T-cell (primary cell): ENCODE results near the gene ANO10. TPM values are rescaled to one million over a fixed set of nuclear protein-coding genes. Genes with fewer than 3 reads are reported as not detected.
"Not testable (repeated sequence)": the region's sequence is repeated elsewhere in the genome, so short reads cannot be mapped to it uniquely, and the experiment has no call there.

Experiments used
- ATAC-seq, 4 experiments: fragments of 200-7000 bp in 3 of 4; fragments of 150-1000 bp in 1 of 4; cut with Tn5 transposase; replicated peaks in 1 of 4; 1 replicate in 3 of 4; 2 replicates in 1 of 4; pipeline ENCODE4 v1.10.0; 2021; ENCODE audit warnings: moderate library complexity in 3 of 4, mild to moderate bottlenecking in 2 of 4, moderate number of reproducible peaks in 1 of 4
- CTCF ChIA-PET, 2 donors: fragments of 300-600 bp; sonication (Branson Sonifier 250); formaldehyde crosslinking; loops; one replicate each; lab custom pipeline; 2022; ENCODE audit warnings: antibody characterized with exemption in 2 of 2; lab: Charles Lee
- POLR2A ChIA-PET, 2 donors: fragments of 300-600 bp; sonication (Branson Sonifier 250); formaldehyde crosslinking; loops; one replicate each; lab custom pipeline; 2022; ENCODE audit warnings: antibody characterized with exemption in 2 of 2; lab: Charles Lee
- DNase-seq, 35 experiments: peaks; one replicate each; pipeline versions ENCODE4 v3.0.0 to v3.0.0-alpha.2; 2013 to 2023
- H3K27ac ChIP-seq: one replicate; pipeline ENCODE4 v1.5.1; 2013; ENCODE audit warnings: low read length
- H3K27me3 ChIP-seq, 2 experiments: replicated peaks in 1 of 2; 1 replicate in 1 of 2; 2 replicates in 1 of 2; pipeline versions ENCODE4 v1.6.1 to v1.7.0; 2013; ENCODE audit warnings: low read length in 1 of 2, mixed read lengths in 1 of 2; ENCODE audit not compliant: control insufficient read depth in 2 of 2, insufficient read depth in 2 of 2; ENCODE audit errors: extremely low read depth in 1 of 2
- H3K36me3 ChIP-seq, 2 donors: 1 replicate in 1 of 2; 2 replicates in 1 of 2; pipeline versions ENCODE4 v1.6.1 to v1.7.0; 2013; ENCODE audit warnings: low read length in 1 of 2; ENCODE audit not compliant: control insufficient read depth in 2 of 2, insufficient read depth in 1 of 2; ENCODE audit errors: extremely low read depth in 1 of 2
- H3K4me1 ChIP-seq, 2 experiments: 1 replicate in 1 of 2; 2 replicates in 1 of 2; pipeline versions ENCODE4 v1.6.1 to v1.7.0; 2013; ENCODE audit warnings: low read length in 2 of 2, mixed read lengths in 1 of 2; ENCODE audit not compliant: insufficient read depth in 2 of 2, control insufficient read depth in 1 of 2; ENCODE audit errors: extremely low read depth in 1 of 2
- H3K4me3 ChIP-seq, 2 donors: 1 replicate in 1 of 2; 2 replicates in 1 of 2; pipeline versions ENCODE4 v1.5.1 to v1.7.0; 2013; ENCODE audit warnings: mild to moderate bottlenecking in 2 of 2, low read length in 1 of 2, moderate library complexity in 1 of 2; ENCODE audit not compliant: control insufficient read depth in 1 of 2; ENCODE audit errors: extremely low read depth in 1 of 2
- H3K9me3 ChIP-seq: 2 replicates; pipeline ENCODE4 v1.7.0; 2013
- H3K27ac Mint-ChIP-seq, 2 donors: one replicate each; pipeline ENCODE4 v1.8.0; 2020 to 2021; ENCODE audit warnings: mild to moderate bottlenecking in 2 of 2, mixed read lengths in 2 of 2
- H3K27me3 Mint-ChIP-seq, 2 donors: one replicate each; pipeline ENCODE4 v1.8.0; 2021 to 2022; ENCODE audit warnings: mixed read lengths in 2 of 2
- H3K36me3 Mint-ChIP-seq: one replicate; pipeline ENCODE4 v1.8.0; 2021; ENCODE audit warnings: mixed read lengths
- H3K4me1 Mint-ChIP-seq, 3 donors: one replicate each; pipeline ENCODE4 v1.8.0; 2020 to 2022; ENCODE audit warnings: mixed read lengths in 3 of 3, mild to moderate bottlenecking in 1 of 3
- H3K4me3 Mint-ChIP-seq, 3 donors: one replicate each; pipeline ENCODE4 v1.8.0; 2020 to 2022; ENCODE audit warnings: mild to moderate bottlenecking in 3 of 3, mixed read lengths in 3 of 3, moderate library complexity in 3 of 3
- H3K9me3 Mint-ChIP-seq, 3 donors: one replicate each; pipeline ENCODE4 v1.8.0; 2020 to 2022; ENCODE audit warnings: mixed read lengths in 3 of 3
- WGBS: methylation state at CpG from one replicate; pipeline ENCODE4 v1.1.5; 2013; ENCODE audit warnings: missing lambda C conversion rate; ENCODE audit not compliant: insufficient coverage; 5-methylcytosine and 5-hydroxymethylcytosine counted together
- total RNA-seq, 35 experiments: library from RNA in 6 of 35; stranded (reverse) in 6 of 35; fragments of 120-200 nt in 1 of 35; gene quantifications; one replicate each; pipeline versions ENCODE4 v1.2.1 to v1.2.4 and lab custom pipeline; 2013 to 2026

ANO10 gene
- total RNA-seq (10 to 100 TPM in 2 of 5 donors, 1 to 10 TPM in 3; 8.4 to 12.3 (median 9.4) TPM), total RNA-seq (lab: John Stamatoyannopoulos, UW) (1.3 to 13.8 (median 7.9) reads per million in 29 experiments)
- total RNA-seq (2013): 7.9 TPM

- Histone ChIP-seq H3K4me1 (peaks cover 7 to 16% of the 10 kb centered on the region in 2 experiments), H3K36me3 (no peaks in the 10 kb centered on the region), H3K27me3 (no peaks in the 10 kb centered on the region), H3K9me3 (no peaks in the 10 kb centered on the region), H3K4me3 (peak within 1 kb of the TSS; percentile 66 to 81), H3K27ac (peak within 1 kb of the TSS; percentile 51)
- Mint-ChIP-seq H3K27ac (peak within 1 kb of the TSS; percentile 58 to 83), H3K4me1 (peaks cover 18 to 20% (median 19%) of the 10 kb centered on the region in 3 donors), H3K9me3 (no peaks in the 10 kb centered on the region), H3K36me3 (no peaks in the 10 kb centered on the region), H3K27me3 (peaks cover 0 to 1% of the 10 kb centered on the region in 2 donors), H3K4me3 (peak within 1 kb of the TSS; percentile 84 to 92 (median 87))
- ChIA-PET POLR2A (interaction anchor here (0.6 to 0.7 kb wide), 2 partner anchors 17 to 332 kb away, joined by 3 to 5 read pairs; no protein-coding TSS in a partner anchor), CTCF (interaction anchor here in 1 of 2 donors (0.5 to 0.6 kb wide), 2 partner anchors 398 to 778 kb away, joined by 3 to 5 read pairs; no protein-coding TSS in a partner anchor)
- peak; percentile 93 to 97 (median 96) for ATAC-seq
- peak; percentile 75 to 97 (median 89) for DNase-seq
- 0% methylated on average over 73 of the region's 80 CpGs for WGBS
Observed at GRCh38 chr3:43621656-43622432, at the start of gene ANO10. TSS of gene ANO10 (minus strand) at chr3:43622011. CDS start at chr3:43605852, 16,159 bp downstream.

GRCh38 chr3:43670635-43671522 lies 49.1 kb upstream of the ANO10 start:
- no peak overlapping the region for H3K4me3 Mint-ChIP-seq
- CTCF ChIA-PET: no interaction called here
- no peak for ATAC-seq
- H3K27ac ChIP-seq: no peak overlapping the region
- WGBS: no CpG with 5 or more reads among the region's 5 CpGs
- H3K36me3 ChIP-seq: no peaks in the 10 kb centered on the region
- H3K4me1 Mint-ChIP-seq: no peaks in the 10 kb centered on the region
- H3K27me3 Mint-ChIP-seq: peaks cover 9 to 17% of the 10 kb centered on the region in 2 donors
- no peaks in the 10 kb centered on the region for H3K36me3 Mint-ChIP-seq
- POLR2A ChIA-PET: no interaction called here
- no peak for DNase-seq
- no peak overlapping the region for H3K4me3 ChIP-seq
- no peaks in the 10 kb centered on the region for H3K4me1 ChIP-seq
- H3K9me3 ChIP-seq: no peaks in the 10 kb centered on the region
- H3K27me3 ChIP-seq: peaks cover 0 to 6% of the 10 kb centered on the region in 2 experiments
- H3K9me3 Mint-ChIP-seq: no peaks in the 10 kb centered on the region
- H3K27ac Mint-ChIP-seq: no peak overlapping the region

GRCh38 chr3:43665011-43665410 lies 43.2 kb upstream of the ANO10 start:
- H3K36me3 ChIP-seq, ATAC-seq, H3K27me3 ChIP-seq, H3K27ac ChIP-seq, DNase-seq, H3K4me3 ChIP-seq, H3K4me1 Mint-ChIP-seq, H3K9me3 ChIP-seq, H3K4me1 ChIP-seq, H3K36me3 Mint-ChIP-seq, H3K27ac Mint-ChIP-seq, H3K4me3 Mint-ChIP-seq, POLR2A ChIA-PET, CTCF ChIA-PET: not testable (repeated sequence)
- H3K27me3 Mint-ChIP-seq: peaks cover 16 to 32% of the 10 kb centered on the region in 2 donors
- no CpG with 5 or more reads among the region's 3 CpGs for WGBS
- peaks cover 0 to 10% (median 3%) of the 10 kb centered on the region in 3 donors for H3K9me3 Mint-ChIP-seq

GRCh38 chr3:43661376-43661775 lies 39.6 kb upstream of the ANO10 start:
- H3K9me3 Mint-ChIP-seq: peaks cover 0 to 10% (median 3%) of the 10 kb centered on the region in 3 donors
- H3K4me1 Mint-ChIP-seq, H3K4me3 Mint-ChIP-seq, H3K27ac Mint-ChIP-seq, H3K4me1 ChIP-seq, H3K27ac ChIP-seq, H3K36me3 Mint-ChIP-seq, ATAC-seq, H3K9me3 ChIP-seq, H3K4me3 ChIP-seq, CTCF ChIA-PET, H3K36me3 ChIP-seq, POLR2A ChIA-PET, DNase-seq, H3K27me3 ChIP-seq: not testable (repeated sequence)
- no CpG with 5 or more reads among the region's 1 CpG for WGBS
- peaks cover 6 to 23% of the 10 kb centered on the region in 2 donors for H3K27me3 Mint-ChIP-seq

- Mint-ChIP-seq H3K4me1 (no peaks in the 10 kb centered on the region), H3K27me3 (peaks cover 6 to 16% of the 10 kb centered on the region in 2 donors), H3K36me3 (no peaks in the 10 kb centered on the region), H3K27ac (no peak overlapping the region), H3K9me3 (peaks cover 0 to 6% (median 3%) of the 10 kb centered on the region in 3 donors), H3K4me3 (no peak overlapping the region)
- H3K4me1 ChIP-seq: peaks cover 0 to 2% of the 10 kb centered on the region in 2 experiments
- CTCF ChIA-PET: no interaction called here
- no peaks in the 10 kb centered on the region for H3K36me3 ChIP-seq
- DNase-seq (no peak), ATAC-seq (no peak)
- no peak overlapping the region for H3K27ac ChIP-seq
- H3K27me3 ChIP-seq: peaks cover 0 to 10% of the 10 kb centered on the region in 2 experiments
- 79% methylated on average over 9 of the region's 13 CpGs for WGBS
- no peak overlapping the region for H3K4me3 ChIP-seq
- H3K9me3 ChIP-seq: no peaks in the 10 kb centered on the region
- POLR2A ChIA-PET: no interaction called here
Observed at GRCh38 chr3:43659250-43659880, 37.6 kb upstream of the ANO10 start.

GRCh38 chr3:43656390-43656789 lies 34.6 kb upstream of the ANO10 start:
- H3K36me3 ChIP-seq, H3K27me3 Mint-ChIP-seq, H3K27ac ChIP-seq, H3K4me3 Mint-ChIP-seq, H3K9me3 ChIP-seq, H3K4me1 Mint-ChIP-seq, H3K27ac Mint-ChIP-seq, H3K27me3 ChIP-seq, H3K36me3 Mint-ChIP-seq, H3K4me1 ChIP-seq, POLR2A ChIA-PET, ATAC-seq, H3K4me3 ChIP-seq, CTCF ChIA-PET, DNase-seq, H3K9me3 Mint-ChIP-seq: not testable (repeated sequence)
- 97% methylated on average over 19 of the region's 22 CpGs for WGBS
